HL-60/S4 (cell line): ENCODE data around the gene REV1.
"Not testable (repeated sequence)": the region's sequence is repeated elsewhere in the genome, so short reads cannot be mapped to it uniquely, and the experiment has no call there.

Source experiments
- in situ Hi-C: fragments of 300-500 bp; cut with MboI; formaldehyde crosslinking; loops from 2 replicates; pipeline ENCODE4 v1.14.3; 2022; ENCODE audit warnings: low sequenced_read_pairs

REV1 gene

DNA sequence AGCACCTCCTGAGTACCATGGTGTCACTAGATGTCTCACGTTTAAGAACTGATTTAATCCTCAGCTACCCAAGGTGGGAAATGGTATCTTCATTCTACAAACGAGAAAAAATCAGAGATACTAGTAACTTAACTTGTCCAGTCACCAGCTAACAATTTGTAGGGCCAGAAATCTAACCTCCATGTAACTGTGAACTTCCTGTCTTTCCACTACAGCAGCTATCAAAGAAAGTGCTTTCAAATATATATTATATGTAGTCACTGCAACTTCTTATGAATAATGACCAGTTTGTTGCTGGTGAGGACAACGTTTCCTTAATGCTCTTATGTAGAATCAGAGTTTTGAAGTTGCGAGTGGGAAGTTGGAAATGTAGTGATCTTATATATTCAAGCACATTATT lies 1.9 kb downstream of the REV1 start:
- in situ Hi-C loops, result no loop called here

DNA sequence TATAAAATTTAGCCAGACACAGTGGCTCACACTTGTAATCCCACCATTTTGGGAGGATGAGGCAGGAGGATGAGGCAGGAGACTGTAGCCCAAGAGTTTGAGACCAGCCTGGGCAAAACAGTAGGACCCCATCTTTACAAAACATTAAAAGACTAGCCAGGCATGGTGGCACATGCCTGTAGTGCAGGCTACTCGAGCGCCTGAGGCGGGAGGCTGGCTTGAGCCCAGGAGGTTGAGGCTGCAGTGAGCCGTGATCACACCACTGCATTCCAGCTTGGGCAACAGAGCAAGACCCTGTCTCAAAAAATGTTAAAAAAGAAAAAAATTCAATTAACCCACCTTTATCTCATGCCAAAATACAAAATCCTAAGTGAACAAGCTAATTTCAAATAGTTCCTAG lies 4.0 kb downstream of the REV1 start:
- in situ Hi-C loops, result no loop called here

- in situ Hi-C loops, result no loop called here
Observed at GRCh38 chr2:99485411-99485810, 4.4 kb downstream of the REV1 start.

- in situ Hi-C loops, result no loop called here
Observed at GRCh38 chr2:99484205-99484604, 5.6 kb downstream of the REV1 start.

GRCh38 chr2:99481941-99482340 lies 7.9 kb downstream of the REV1 start:
- in situ Hi-C loops, result no loop called here

DNA sequence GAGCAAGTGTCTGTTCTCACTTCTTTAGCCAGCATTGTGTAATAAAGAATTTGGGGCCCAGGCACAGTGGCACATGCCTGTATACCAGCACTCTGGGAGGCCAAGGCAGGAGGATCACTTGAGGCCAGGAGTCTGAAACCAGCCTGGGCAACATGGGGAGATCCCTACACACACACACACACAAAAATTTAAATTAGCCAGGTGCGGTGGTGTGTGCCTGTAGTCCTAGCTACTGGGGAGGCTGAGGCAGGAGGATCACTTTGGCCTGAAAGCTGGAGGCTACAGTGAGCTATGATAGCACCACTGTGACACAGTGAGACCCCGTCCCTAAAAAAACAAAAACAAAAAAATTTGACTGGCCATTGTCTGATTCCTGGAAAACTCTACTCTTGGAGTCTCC lies 8.3 kb downstream of the REV1 start:
- in situ Hi-C loops, result no loop called here

DNA sequence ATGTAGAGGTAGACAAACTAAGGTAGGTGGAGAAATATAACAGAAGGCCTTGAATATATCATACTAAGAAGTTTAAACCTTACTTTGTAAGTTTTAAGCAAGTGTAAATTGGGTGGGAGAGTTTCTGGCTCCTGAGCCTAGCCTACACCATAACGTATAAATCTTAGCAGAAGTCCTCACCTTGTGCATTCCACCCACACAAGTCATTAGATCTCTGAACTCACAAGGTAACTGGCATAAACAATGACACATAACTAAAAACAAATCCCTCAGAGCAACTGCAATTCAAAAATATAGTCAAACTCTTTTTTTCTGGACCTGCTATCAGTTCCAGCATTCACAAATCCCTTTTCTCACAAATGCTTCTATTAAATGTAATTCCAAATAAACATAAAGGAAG lies 9.4 kb downstream of the REV1 start:
- in situ Hi-C loops, result no loop called here

DNA sequence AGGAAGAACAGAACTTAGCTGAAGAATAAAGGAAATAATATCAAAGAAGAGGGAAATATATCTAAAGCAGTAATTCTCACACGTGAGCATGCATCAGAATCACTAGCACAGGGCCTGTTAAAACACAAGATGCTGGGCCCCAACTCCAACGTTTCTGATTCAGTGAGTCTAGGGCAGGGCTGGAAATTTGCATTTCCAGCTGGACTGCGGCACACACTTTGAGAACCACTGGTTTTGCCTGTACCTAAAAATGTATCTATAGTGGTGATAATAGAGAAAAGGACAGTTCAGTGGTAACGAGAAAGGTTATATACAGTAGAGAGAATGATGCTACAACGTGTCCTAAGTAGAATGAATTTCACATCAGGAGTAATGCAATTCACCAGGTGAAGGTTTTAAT lies 11.2 kb downstream of the REV1 start:
- in situ Hi-C loops, result no loop called here

GRCh38 chr2:99477054-99477453 lies 12.8 kb downstream of the REV1 start:
- in situ Hi-C loops, result no loop called here

- in situ Hi-C loops, result no loop called here
Observed at GRCh38 chr2:99476629-99477028, 13.2 kb downstream of the REV1 start.

- in situ Hi-C loops, result not testable (repeated sequence)
Observed at GRCh38 chr2:99475095-99475494, 14.7 kb downstream of the REV1 start.

DNA sequence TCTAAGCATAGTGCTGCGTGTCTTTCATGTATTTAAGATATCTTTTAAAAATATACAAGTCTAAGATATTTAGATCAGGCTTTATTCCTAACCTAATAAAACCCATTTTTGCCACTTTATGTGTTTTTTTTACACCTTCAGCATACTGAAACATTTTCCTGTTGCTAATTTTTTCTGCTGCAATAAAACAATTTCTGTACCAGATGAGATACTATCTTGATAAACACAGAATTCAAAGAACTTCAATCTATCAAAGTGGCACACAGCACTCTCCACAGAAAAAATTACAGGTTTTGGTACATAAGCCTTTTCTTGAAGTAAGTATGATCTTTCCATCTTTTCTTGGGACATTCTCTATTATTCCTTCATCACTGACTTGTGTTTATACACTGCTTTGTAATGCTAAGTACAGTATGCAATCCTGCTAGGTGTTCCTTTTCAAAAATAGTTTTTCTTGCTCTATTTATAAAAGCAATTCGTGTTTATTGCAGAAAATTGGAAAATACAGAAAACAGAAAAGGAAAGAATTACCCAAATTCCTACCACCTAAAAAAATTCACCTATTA lies 16.2 kb downstream of the REV1 start:
- in situ Hi-C loops, result no loop called here

DNA sequence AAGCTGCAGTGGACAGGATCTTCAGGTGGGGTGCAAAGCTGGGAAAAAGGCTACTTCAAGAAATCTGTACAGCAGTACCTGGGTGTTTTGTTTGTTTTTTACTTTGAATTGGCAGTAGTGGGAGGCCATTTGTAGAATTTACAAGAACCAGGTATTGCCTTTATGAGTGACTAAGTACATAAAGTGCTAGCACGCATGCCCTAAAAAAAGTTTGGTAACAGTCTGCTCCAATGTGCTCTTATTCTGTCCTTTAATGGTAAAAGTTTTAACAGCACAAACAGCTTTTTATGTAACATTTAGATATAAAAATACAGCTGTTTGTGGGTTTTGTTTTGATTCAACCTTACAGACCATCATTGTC lies 17.2 kb downstream of the REV1 start:
- in situ Hi-C loops, result no loop called here

GRCh38 chr2:99471654-99472599 lies 17.9 kb downstream of the REV1 start:
- in situ Hi-C loops, result no loop called here

- in situ Hi-C loops, result no loop called here
Observed at GRCh38 chr2:99470957-99471356, 18.9 kb downstream of the REV1 start.

DNA sequence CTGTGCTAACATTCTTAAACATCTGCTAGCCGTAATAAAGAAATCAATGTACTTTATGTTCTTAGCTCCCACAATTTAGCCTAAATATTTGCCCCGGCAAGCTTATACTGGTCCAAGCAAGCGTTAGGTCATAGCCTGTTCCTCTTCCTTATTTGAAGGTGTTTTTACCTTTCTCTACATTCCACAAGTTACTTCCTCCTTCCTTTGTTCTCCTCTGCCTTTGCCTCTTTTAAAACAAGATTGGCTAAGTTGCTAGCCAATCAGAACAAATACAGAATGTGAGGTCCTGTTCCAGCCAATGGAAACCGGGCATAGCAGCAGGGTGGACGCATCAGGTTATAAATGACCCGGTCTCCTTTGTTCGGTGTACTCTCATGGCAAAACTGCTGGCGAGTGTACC lies 19.4 kb downstream of the REV1 start:
- in situ Hi-C loops, result not testable (repeated sequence)

DNA sequence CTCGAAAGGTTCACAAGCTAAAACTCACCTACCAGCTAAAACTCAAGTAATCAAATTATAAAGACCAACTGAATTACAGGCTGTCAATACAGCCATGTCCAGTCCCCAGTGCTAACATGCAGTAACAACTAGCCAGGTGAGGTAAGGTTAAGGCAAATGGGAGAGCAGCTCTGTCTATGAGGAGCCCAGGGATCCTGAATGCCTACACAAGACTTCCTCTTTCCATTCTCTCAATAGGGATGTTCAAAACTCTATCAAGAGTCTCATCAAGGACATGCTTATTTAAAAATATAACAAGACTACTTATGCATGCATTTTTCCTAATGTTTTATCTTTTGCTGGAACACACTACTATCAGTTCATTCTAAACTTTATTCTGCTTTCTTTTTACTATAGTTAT lies 20.4 kb downstream of the REV1 start:
- in situ Hi-C loops, result no loop called here

DNA sequence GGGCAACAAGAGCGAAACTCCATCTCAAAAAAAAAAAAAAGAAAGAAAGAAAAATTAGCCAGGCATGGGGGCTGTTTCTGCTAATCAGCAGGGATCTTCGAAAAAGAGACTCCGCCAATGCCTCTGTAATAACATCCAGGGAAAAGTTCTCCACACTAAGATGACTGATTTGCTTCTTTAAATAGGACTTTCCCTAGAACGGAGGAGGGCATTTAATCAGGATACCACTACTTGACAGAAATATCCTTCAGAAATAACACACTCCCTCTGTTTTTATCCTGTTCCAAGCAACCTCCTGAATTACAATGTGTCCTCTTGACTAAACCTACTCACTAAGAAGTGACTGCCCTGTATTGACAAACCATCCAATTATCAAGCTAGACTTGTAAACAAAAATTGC lies 21.7 kb downstream of the REV1 start:
- in situ Hi-C loops, result no loop called here

DNA sequence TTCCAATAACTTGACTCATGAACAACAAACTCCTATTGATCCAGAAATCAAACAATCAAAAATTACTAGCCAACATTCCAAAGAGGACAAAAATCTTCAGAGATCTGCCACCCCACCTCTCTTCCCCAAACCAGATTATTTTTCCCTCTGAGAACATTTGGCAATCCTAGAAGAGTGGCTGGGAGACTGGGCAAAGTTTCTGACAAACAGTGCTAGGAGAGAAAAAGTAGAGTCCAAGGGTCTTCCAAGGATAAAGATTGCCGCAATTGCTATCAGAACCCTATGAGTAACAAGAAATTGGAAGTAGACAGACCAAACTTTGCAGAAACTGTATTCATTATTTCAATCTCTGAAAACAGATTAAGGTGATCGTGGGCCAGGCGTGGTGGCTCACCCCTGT lies 22.4 kb downstream of the REV1 start:
- in situ Hi-C loops, result no loop called here

GRCh38 chr2:99461828-99462483 lies 27.9 kb downstream of the REV1 start:
- in situ Hi-C loops, result no loop called here

GRCh38 chr2:99458529-99458928 lies 31.3 kb downstream of the REV1 start:
- in situ Hi-C loops, result no loop called here

DNA sequence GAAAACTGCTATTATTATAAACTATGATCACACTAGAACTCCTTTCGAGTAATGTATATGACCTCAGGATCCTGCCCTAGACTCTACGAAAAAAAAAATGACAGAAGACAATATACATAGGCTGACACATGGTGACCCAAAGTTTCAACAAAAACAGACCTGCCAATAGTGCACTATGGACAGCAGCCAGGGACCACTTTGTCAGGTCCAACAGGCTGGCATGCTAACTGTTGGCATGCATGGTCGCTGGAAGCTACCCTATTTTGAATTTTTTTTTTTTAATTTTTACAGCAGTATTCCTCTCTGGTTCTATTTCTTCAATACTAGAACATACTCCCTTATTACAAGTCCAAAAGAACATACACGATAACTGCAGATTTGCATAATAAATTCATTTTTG lies 38.1 kb downstream of the REV1 start:
- in situ Hi-C loops, result no loop called here
